Measurements from ENCODE around the gene ASB3. TPM values are rescaled to one million over a fixed set of nuclear protein-coding genes. Genes with fewer than 3 reads are reported as not detected.

Gene ASB3
- total and polyA plus RNA-seq, 5 donors: 8.2 to 18.0 (median 15.5) TPM

GRCh38 chr2:53622141-53622540, 164.6 kb downstream of the ASB3 start:
- Histone ChIP-seq H3K27me3 (ENCODE audit: control insufficient read depth, insufficient read depth) (no peaks in the 10 kb centered on the region), H3K4me3 (ENCODE audit: low read length) (no peak overlapping the region), H3K27ac (ENCODE audit: low read length) (no peak overlapping the region), H3K9me3 (ENCODE audit: control insufficient read depth, low read length) (no peaks in the 10 kb centered on the region), H3K4me1 (ENCODE audit: control insufficient read depth, insufficient read depth, low read length) (peaks cover 1% of the 10 kb centered on the region)
- ATAC-seq (no peak), DNase-seq (no peak)
- intact Hi-C loops (cut with DNase I): no loop called here

- Histone ChIP-seq H3K9me3 (ENCODE audit: control insufficient read depth, low read length) (no peaks in the 10 kb centered on the region), H3K27me3 (ENCODE audit: control insufficient read depth, insufficient read depth) (no peaks in the 10 kb centered on the region), H3K27ac (ENCODE audit: low read length) (no peak overlapping the region), H3K4me3 (ENCODE audit: low read length) (no peak overlapping the region), H3K4me1 (ENCODE audit: control insufficient read depth, insufficient read depth, low read length) (peaks cover 1% of the 10 kb centered on the region)
- intact Hi-C loops (cut with DNase I): no loop called here
- WGBS: 68% methylated on average over 2 of the region's 2 CpGs
- DNase-seq (no peak), ATAC-seq (no peak)
These were observed 165.8 kb downstream of the ASB3 start for GRCh38 chr2:53620981-53621380.

Other genes starting within 250 kb of the ASB3 start
- 1 to 10 TPM; 2.1 to 3.5 (median 3.0) TPM for gene CHAC2, start 19.1 kb downstream of the ASB3 start, total RNA-seq
- gene CHAC2, start 19.1 kb downstream of the ASB3 start, polyA plus RNA-seq: 3.8 TPM
- 10 to 100 TPM; 39.7 to 45.8 (median 40.5) TPM for gene ERLEC1, start 91 bp upstream of the ASB3 start, total RNA-seq
- gene ERLEC1, start 91 bp upstream of the ASB3 start, polyA plus RNA-seq: 29.1 TPM
- 1 to 10 TPM in 3 of 4 donors, under 1 TPM in 1; 0.85 to 2.2 (median 1.2) TPM for gene GPR75, start 73.0 kb upstream of the ASB3 start, total RNA-seq
- gene GPR75, start 73.0 kb upstream of the ASB3 start, polyA plus RNA-seq: 0.84 TPM
- 10 to 100 TPM; 44.9 to 88.0 (median 50.4) TPM for gene PSME4, start 184.0 kb upstream of the ASB3 start, total RNA-seq
- gene PSME4, start 184.0 kb upstream of the ASB3 start, polyA plus RNA-seq: 38.0 TPM

All from right cardiac atrium (tissue), 5 donors.